PC-3 (cell line): ENCODE results near the gene ZAR1. TPM values are rescaled to one million over a fixed set of nuclear protein-coding genes. Genes with fewer than 3 reads are reported as not detected.

Experiments used
- ATAC-seq: fragments of 200-7000 bp; cut with Tn5 transposase; 2 replicates; pipeline ENCODE4 v1.9.1; 2020; ENCODE audit warnings: mild to moderate bottlenecking, moderate library complexity
- BruUV-seq: library from RNA; stranded (reverse); fragments of 400-500 nt; replicated peaks from 2 replicates; lab custom pipeline; 2021; lab: Mats Ljungman, UMichigan
- CTCF ChIA-PET: fragments of 300-600 bp; sonication (Branson Sonifier 250); formaldehyde crosslinking; loops from one replicate; lab custom pipeline; 2022; ENCODE audit warnings: antibody characterized with exemption; lab: Charles Lee
- POLR2A ChIA-PET: fragments of 300-600 bp; sonication (Branson Sonifier 250); formaldehyde crosslinking; loops from one replicate; lab custom pipeline; 2022; ENCODE audit warnings: antibody characterized with exemption; ENCODE audit not compliant: unreplicated experiment; lab: Charles Lee
- DNase-seq: peaks from one replicate; pipeline ENCODE4 v3.0.0-alpha.2; 2015
- H2AFZ ChIP-seq: fragments of 300-600 bp; sonication (generic); 2 replicates; pipeline ENCODE4 v1.6.0; 2016; ENCODE audit warnings: antibody characterized with exemption, low read length
- H3F3A ChIP-seq: fragments of 300-600 bp; sonication (generic); one replicate; pipeline ENCODE4 v1.6.0; 2017; ENCODE audit warnings: antibody characterized with exemption, low read length, control low read depth, mild to moderate bottlenecking; ENCODE audit not compliant: unreplicated experiment
- H3K27ac ChIP-seq: fragments of 300-600 bp; sonication (generic); 2 replicates; pipeline ENCODE4 v1.5.1; 2016; ENCODE audit warnings: mild to moderate bottlenecking, low read length
- H3K27me3 ChIP-seq: fragments of 300-600 bp; sonication (generic); 2 replicates; pipeline ENCODE4 v1.6.1; 2016; ENCODE audit warnings: low read length, mixed read lengths
- H3K36me3 ChIP-seq: fragments of 300-600 bp; sonication (generic); 2 replicates; pipeline ENCODE4 v1.6.1; 2016; ENCODE audit warnings: low read depth, mixed run types, low read length, mixed read lengths
- H3K4me1 ChIP-seq: fragments of 300-600 bp; sonication (generic); 2 replicates; pipeline ENCODE4 v1.5.1; 2016; ENCODE audit warnings: low read length; ENCODE audit not compliant: insufficient read depth
- H3K4me2 ChIP-seq: fragments of 300-600 bp; sonication (generic); 2 replicates; pipeline ENCODE4 v1.6.0; 2016; ENCODE audit warnings: low read length
- H3K4me3 ChIP-seq: fragments of 300-600 bp; sonication (generic); 2 replicates; pipeline ENCODE4 v1.5.1; 2016; ENCODE audit warnings: mild to moderate bottlenecking, low read length, mixed read lengths
- H3K79me2 ChIP-seq: fragments of 300-600 bp; sonication (generic); 2 replicates; pipeline ENCODE4 v1.6.1; 2017; ENCODE audit warnings: low read length, mixed read lengths
- H3K9ac ChIP-seq: fragments of 300-600 bp; sonication (generic); 2 replicates; pipeline ENCODE4 v1.6.0; 2016; ENCODE audit warnings: mild to moderate bottlenecking, low read length
- H3K9me2 ChIP-seq: fragments of 300-600 bp; sonication (generic); replicated peaks from 2 replicates; pipeline ENCODE4 v1.6.1; 2016; ENCODE audit warnings: mixed run types, low read length, mixed read lengths
- H3K9me3 ChIP-seq: fragments of 300-600 bp; sonication (generic); 2 replicates; pipeline ENCODE4 v1.6.1; 2016; ENCODE audit warnings: low read length, mixed read lengths
- H4K20me1 ChIP-seq: fragments of 300-600 bp; sonication (generic); 2 replicates; pipeline ENCODE4 v1.6.1; 2016; ENCODE audit warnings: low read length, mixed read lengths
- CTCF ChIP-seq: fragments of 300-600 bp; sonication (generic); conservative IDR thresholded peaks from 2 replicates; pipeline ENCODE4 v1.5.1; 2017; ENCODE audit warnings: antibody characterized with exemption, low read depth, mild to moderate bottlenecking, low read length
- EZH2 ChIP-seq: fragments of 300-600 bp; sonication (generic); IDR thresholded peaks from one replicate; pipeline ENCODE4 v1.6.1; 2017; ENCODE audit warnings: antibody characterized with exemption, mild to moderate bottlenecking, low read length; ENCODE audit not compliant: unreplicated experiment
- EZH2phosphoT487 ChIP-seq: fragments of 300-600 bp; sonication (generic); IDR thresholded peaks from 2 replicates; pipeline ENCODE4 v1.6.1; 2018; ENCODE audit warnings: mild to moderate bottlenecking, antibody characterized with exemption, low read length, borderline replicate concordance
- intact Hi-C: fragments of 100-400 bp; cut with micrococcal nuclease; formaldehyde crosslinking; loops from 2 replicates; pipeline ENCODE4 v1.9.0; 2023
- total RNA-seq: library from RNA; depleted of rRNA; stranded (reverse); fragments of >200 nt; gene quantifications from 2 replicates; pipeline ENCODE4 v1.2.3, GENCODE V29; 2014

Gene ZAR1
- total RNA-seq, 1 experiment from 2014 or later: not detected

- H3K27ac ChIP-seq: no peak overlapping the region
- no TSS peak for BruUV-seq
- no peaks in the 10 kb centered on the region for H3K36me3 ChIP-seq
- no peaks in the 10 kb centered on the region for H3K9me2 ChIP-seq
- H3K9me3 ChIP-seq: no peaks in the 10 kb centered on the region
- no peak overlapping the region for H2AFZ ChIP-seq
- POLR2A ChIA-PET: no interaction called here
- intact Hi-C loops: loop anchor here (10.0 kb wide), 1 partner anchor 59 kb away; no protein-coding TSS in a partner anchor
- no peaks in the 10 kb centered on the region for H3K79me2 ChIP-seq
- H3F3A ChIP-seq: no peaks in the 10 kb centered on the region
- no peak overlapping the region for H3K9ac ChIP-seq
- no peaks in the 10 kb centered on the region for H3K27me3 ChIP-seq
- H3K4me1 ChIP-seq: no peaks in the 10 kb centered on the region
- H3K4me3 ChIP-seq: no peak overlapping the region
- ATAC-seq (no peak), DNase-seq (no peak)
- no peaks in the 10 kb centered on the region for H4K20me1 ChIP-seq
- H3K4me2 ChIP-seq: no peak overlapping the region
- CTCF ChIA-PET: no interaction called here
- TF ChIP-seq CTCF (no peak), EZH2phosphoT487 (no peak), EZH2 (no peak)
Measured at GRCh38 chr4:48483777-48484493, 6.1 kb upstream of the ZAR1 start.

GRCh38 chr4:48484494-48485168 lies 5.4 kb upstream of the ZAR1 start:
- TF ChIP-seq EZH2phosphoT487 (no peak), CTCF (no peak), EZH2 (no peak)
- intact Hi-C loops: loop anchor here (10.0 kb wide), 1 partner anchor 60 kb away; no protein-coding TSS in a partner anchor
- POLR2A ChIA-PET: no interaction called here
- Histone ChIP-seq H3K36me3 (no peaks in the 10 kb centered on the region), H3K79me2 (no peaks in the 10 kb centered on the region), H3K27ac (no peak overlapping the region), H3K4me2 (no peak overlapping the region), H3K9ac (no peak overlapping the region), H2AFZ (no peak overlapping the region), H3K4me1 (no peaks in the 10 kb centered on the region), H3K9me3 (no peaks in the 10 kb centered on the region), H3K9me2 (no peaks in the 10 kb centered on the region), H4K20me1 (no peaks in the 10 kb centered on the region), H3F3A (no peaks in the 10 kb centered on the region), H3K27me3 (no peaks in the 10 kb centered on the region), H3K4me3 (no peak overlapping the region)
- ATAC-seq (no peak), DNase-seq (no peak)
- no TSS peak for BruUV-seq
- CTCF ChIA-PET: no interaction called here

GRCh38 chr4:48489683-48490011 lies 405 bp upstream of the ZAR1 start:
- H3K27me3 ChIP-seq: no peaks in the 10 kb centered on the region
- DNase-seq (no peak), ATAC-seq (no peak)
- no peaks in the 10 kb centered on the region for H3K36me3 ChIP-seq
- no peak overlapping the region for H3K9ac ChIP-seq
- no peak overlapping the region for H3K27ac ChIP-seq
- H4K20me1 ChIP-seq: no peaks in the 10 kb centered on the region
- no peak overlapping the region for H3K4me2 ChIP-seq
- H3K9me2 ChIP-seq: no peaks in the 10 kb centered on the region
- H2AFZ ChIP-seq: no peak overlapping the region
- no TSS peak for BruUV-seq
- intact Hi-C loops: loop anchor here (10.0 kb wide), 1 partner anchor 65 kb away; no protein-coding TSS in a partner anchor
- no peaks in the 10 kb centered on the region for H3K4me1 ChIP-seq
- no peaks in the 10 kb centered on the region for H3F3A ChIP-seq
- POLR2A ChIA-PET: no interaction called here
- H3K9me3 ChIP-seq: no peaks in the 10 kb centered on the region
- CTCF ChIA-PET: no interaction called here
- no peak overlapping the region for H3K4me3 ChIP-seq
- TF ChIP-seq CTCF (no peak), EZH2 (no peak), EZH2phosphoT487 (no peak)
- no peaks in the 10 kb centered on the region for H3K79me2 ChIP-seq
